SKM-1 treated with dmso at 0.1 percent for 144 hours (cell line): Measurements from ENCODE around the gene DNMT3A.

Experiments used
- DNase-seq: peaks from one replicate; lab custom pipeline; 2025; ENCODE audit not compliant: unreplicated experiment; lab: John Stamatoyannopoulos, UW

DNMT3A gene

DNA sequence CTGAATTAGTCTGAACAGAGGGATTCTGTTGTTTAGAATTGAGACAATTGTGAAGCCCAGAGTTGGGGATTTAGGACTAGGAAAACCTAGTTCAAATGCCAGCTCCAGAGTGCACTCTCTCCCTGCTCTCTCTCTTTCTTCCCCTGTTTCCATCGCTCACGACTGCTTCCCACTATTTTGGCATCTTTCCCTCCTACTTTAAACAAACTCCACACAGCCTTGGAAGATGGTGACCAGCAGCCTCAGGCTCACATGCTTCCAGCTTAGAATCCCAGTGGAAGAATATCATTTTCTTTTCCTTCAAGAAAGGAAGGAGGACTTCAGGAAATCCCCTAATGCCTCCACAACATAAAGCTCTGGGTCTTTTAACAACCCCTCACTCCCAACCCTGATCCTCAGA, 6.1 kb upstream of the DNMT3A start:
- no peak for DNase-seq

DNA sequence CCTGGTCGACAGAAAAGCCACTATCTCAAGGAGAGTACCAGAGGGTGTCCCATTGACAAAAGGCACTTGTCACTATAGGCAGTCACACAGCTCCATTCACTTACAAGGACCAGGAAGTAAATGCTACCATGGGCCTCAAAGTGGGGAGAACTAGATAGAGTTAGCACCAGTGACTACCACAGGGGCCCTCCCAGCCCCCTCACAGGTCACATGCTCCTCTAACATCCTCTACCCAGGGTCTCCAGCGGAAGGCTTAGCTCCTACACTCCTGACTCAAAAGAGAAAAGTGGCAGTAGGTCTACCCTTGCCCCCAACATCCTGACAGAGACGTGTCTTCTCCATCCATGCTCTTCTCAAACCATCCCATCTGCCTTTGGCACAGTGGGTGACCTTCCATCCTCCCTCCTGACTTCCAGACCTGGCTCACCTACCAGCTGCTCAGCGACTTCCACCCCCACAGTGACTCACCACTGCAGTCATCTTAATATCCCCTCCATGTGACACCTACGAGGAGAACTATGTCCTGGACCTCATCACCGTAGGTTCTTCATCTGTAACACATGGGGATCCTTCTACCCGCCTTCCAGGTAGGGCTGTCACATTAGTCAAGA, 5.6 kb upstream of the DNMT3A start:
- no peak for DNase-seq

- DNase-seq: no peak
Measured at GRCh38 chr2:25343187-25343825, 1.6 kb upstream of the DNMT3A start.

- peak; percentile 76 for DNase-seq
Measured at GRCh38 chr2:25342372-25343186, 854 bp upstream of the DNMT3A start.

DNA sequence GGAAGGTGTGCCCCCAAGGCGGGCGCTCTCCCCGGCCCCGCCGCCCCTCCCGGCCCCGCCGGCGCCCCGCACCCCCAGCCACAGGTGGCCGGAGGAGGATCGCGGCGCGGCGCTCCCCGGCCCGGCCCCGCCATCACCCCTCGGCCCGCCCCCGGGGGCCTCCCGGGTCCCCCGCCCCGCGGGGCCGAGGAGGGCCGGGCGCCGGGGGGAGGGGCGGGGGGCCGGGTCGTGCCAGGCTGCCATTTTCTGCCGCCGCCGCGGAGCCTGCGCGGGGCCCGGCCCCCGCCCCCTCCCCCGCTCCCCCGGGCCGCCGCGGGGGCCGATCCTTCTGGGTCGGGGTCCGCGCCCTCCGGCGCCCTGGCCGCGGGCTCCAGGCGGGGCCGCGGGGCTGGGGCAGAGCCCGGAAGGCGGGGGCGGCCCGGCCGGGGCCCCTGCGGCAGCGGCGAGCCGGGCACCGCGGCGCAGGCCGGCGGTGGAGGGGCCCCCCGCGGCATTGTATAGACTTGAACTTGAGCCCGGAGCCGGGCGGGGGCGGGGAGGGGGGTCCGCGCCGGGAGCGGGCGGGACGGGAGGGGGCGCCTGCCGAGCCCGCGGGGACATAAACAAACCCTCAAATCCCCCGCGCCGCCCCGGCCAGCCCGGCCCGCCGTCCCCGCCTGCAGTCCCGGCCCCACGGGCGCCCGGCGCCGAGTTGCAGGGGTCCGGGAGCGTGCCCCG, 556 bp downstream of the DNMT3A start:
- no peak for DNase-seq

DNA sequence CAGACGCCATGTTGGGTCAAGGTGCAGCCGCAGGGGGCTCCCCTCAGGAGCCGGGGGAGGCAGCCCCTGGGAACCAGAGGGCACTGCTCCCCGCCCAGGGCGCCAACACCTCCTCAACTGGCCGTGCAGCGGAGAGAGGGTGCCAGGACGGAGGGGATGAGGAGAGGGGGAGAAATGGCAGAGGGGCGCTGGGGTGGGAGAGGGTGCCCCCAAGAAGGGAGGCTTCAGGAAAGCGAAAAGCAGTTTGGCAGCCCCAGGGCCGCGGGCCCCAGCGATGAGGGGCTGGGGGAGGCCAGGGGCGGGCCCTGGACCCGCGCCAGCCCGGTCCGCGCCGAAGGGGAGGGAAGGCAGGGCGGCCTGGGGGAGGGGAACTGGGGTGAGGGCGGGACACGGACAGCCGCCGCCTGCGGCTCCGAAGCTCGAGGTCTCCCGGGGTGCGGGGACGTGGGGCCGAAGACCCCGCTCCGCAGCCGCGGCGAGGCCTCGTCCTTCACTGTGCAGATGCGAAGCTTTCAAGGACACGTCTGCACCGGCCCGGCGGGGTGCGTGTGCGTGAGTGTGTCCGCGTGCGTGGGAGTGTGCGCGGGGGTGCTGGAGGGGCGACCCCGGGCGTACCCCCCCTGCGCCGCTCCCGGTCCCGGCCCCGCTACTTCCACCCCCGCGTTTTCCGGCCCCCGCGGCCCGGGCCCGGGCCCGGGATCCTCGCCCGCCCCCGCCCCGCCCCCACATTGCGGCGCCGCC, 1.4 kb downstream of the DNMT3A start:
- DNase-seq: no peak

- DNase-seq: no peak
Measured at GRCh38 chr2:25339791-25340180, 1.9 kb downstream of the DNMT3A start.

- no peak for DNase-seq
Measured at GRCh38 chr2:25339211-25339674, 2.5 kb downstream of the DNMT3A start.

- no peak for DNase-seq
Measured at GRCh38 chr2:25338401-25338800, 3.3 kb downstream of the DNMT3A start.

- DNase-seq: no peak
Measured at GRCh38 chr2:25337891-25338290, 3.8 kb downstream of the DNMT3A start.

- DNase-seq: no peak
Measured at GRCh38 chr2:25337276-25337675, 4.4 kb downstream of the DNMT3A start.

DNA sequence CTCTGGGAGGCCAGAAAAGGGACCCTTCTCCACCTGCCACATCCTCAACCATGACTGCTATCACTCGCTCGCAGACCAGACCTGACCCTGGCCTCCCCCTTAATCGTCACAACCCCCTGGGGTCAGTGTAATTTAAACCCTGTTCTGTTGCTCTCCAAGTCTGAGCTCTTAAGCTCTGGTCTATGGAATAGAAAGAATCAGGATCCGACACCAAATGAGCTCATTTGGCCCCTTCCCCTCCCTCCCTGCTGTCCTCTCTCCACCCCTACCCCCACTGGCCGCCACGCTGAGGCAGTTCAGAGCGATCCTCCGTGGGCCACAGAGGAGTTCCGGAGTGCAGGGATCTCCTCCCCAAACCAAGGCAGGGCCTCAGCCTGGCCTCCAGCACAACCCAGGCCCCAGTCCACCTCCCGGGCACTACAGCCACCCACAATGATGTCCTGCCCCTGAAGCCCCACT, 5.3 kb downstream of the DNMT3A start:
- no peak for DNase-seq

- DNase-seq: no peak
Measured at GRCh38 chr2:25335971-25336370, 5.8 kb downstream of the DNMT3A start.

DNA sequence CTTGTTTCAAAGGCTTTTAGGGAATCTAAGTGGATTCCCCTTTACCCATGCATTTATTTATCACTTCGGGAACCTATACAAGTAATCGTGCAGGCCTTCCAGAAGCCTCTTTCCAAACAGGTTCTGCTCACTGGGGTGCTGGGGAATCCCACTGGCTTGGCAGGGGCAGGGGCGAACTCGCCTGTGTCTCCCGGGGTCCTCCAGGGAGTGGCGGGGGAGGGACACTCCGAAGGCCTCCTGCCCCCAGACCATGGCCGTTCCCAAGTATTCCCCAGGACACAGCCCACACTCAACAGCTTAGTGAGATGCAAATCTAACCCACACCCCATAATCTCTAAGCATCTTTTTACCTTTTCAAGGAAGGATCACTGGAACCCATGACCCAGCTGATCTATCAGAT, 6.5 kb downstream of the DNMT3A start:
- DNase-seq: no peak

- DNase-seq: no peak
Measured at GRCh38 chr2:25334482-25334881, 7.2 kb downstream of the DNMT3A start.

DNA sequence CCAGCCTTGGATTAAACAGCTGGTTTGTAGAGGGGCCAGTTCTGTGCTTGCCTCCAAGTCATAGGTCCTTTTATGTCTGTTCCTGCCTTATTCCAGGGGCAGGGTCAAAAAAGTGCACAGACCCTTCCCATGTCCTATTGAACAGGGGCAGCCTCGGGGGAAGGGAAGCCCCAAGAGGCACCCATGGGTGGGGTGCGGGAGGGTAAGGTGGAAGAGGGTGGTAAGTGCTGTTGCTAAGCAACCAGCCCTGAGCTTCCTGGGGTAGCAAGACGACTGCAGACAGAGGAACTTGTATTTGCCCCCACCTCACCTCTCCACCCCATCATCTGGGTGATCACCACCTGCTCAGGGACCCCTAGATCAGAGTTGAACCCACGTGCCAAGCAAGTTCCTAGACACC, 7.7 kb downstream of the DNMT3A start:
- no peak for DNase-seq

DNA sequence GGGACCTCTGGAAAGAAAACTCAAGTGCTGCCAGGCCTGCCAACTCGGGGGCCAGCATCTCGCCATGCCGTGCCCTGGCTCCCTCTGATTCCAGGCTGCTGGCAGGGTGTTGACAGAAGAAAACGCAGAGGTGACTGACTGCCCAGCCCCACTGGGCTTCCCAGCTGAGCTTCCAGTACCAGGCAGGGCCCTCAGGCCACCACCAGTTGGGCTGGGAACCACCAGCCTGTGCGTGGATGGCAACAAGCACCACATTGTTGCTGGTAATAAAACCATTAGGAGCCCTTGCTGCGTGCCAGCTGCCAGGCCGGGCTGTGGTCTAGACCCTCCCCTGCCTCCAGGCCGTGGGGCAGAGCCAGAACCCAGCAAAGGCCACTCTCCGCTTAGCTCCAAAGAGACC, 9.2 kb downstream of the DNMT3A start:
- no peak for DNase-seq

DNA sequence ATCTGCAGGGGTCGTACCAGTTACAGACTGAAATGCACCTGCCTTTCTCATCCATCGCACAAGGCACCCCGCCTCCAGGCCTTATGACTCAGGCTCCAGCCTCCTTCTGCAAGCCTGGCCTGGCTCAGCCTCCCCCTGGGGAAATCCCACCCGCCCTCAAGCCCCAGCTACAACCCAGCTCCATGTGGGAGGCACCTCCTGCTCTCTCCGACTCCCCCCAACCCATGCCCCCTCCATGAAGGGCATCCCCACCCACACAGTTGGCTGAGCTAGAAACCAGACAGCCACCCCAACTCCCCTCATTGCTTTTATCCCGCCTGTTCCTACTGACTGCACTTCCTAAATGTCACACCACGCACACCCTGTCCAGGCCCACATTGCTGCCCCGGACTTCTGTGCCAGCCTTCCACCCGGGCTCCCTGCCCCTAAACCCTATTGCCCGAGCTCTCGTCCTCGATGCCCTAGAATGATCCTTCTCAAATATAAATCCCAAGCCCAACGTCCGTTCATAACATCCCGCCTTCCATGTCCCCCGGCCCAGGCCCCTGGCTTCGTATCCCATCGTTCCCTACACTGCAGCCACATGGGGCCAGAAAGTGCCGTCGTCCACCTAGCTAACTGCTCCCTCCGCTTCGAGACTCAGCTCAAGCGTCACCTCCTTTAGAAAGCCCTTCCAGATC, 9.9 kb downstream of the DNMT3A start:
- DNase-seq: no peak

DNA sequence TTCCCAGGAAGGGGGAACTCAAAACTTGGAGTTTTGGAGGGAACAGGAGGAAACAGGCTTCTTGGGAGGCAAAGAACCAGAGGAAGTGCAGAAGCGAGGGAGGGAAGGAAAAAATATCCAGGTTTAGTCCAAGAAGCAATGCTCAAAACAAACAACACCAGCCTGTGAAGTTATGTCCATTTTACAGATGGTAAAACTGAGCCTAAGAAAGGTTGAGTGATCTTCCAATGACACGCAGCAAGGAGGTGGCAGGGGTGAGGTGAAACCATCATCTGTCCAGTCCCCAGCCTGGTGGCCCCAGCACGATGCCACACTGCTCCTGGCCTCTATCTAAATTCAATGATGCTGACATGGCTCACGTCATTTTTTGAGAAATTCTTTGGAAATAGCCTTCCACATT, 10.8 kb downstream of the DNMT3A start:
- no peak for DNase-seq

DNA sequence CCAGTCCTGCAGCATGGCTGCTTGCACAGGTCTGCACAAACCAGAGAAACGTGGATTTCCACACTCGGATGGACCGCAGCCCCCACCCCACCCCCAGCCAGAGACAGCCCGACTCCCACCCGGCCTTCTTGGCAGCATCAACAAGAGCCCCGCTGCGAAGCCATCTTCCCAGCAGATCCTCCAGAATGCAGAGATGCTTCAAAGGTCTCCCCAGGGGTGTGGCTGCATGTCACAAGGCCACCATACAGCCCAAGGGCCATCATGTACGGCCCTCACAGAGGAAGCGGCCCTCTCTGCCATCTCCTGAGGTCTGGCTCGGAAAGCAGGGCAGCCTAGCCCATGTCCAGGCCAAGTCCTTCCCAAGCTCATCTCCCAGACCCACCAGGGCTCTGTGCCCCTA, 11.5 kb downstream of the DNMT3A start:
- no peak for DNase-seq
